Pancreas (tissue), 10 donors: Measurements from ENCODE around the gene PAQR4. TPM values are rescaled to one million over a fixed set of nuclear protein-coding genes. Genes with fewer than 3 reads are reported as not detected.

Source experiments
- ATAC-seq, 4 donors: fragments of 200-7000 bp; cut with Tn5 transposase; one replicate each; pipeline versions ENCODE4 v1.8.0 to v1.9.1; 2020; ENCODE audit warnings: mild to moderate bottlenecking in 4 of 4, moderate library complexity in 4 of 4
- DNase-seq, 6 donors: peaks; one replicate each; pipeline ENCODE4 v3.0.0-alpha.2; 2020
- FAIRE-seq: peaks from 2 replicates; lab custom pipeline; 2012; peaks lifted over from hg19 to GRCh38; lab: Jason Lieb, UNC
- H3K27ac ChIP-seq, 4 donors: fragments of 200-600 bp; sonication (generic); 1 replicate in 3 of 4; 2 replicates in 1 of 4; pipeline versions ENCODE4 v1.5.0 to v1.8.0; 2020
- H3K27me3 ChIP-seq, 4 donors: fragments of 200-600 bp; one replicate each; pipeline ENCODE4 v1.8.0; 2021
- H3K36me3 ChIP-seq, 3 donors: fragments of 200-600 bp; sonication (generic) in 1 of 3; one replicate each; pipeline versions ENCODE4 v1.5.0 to v1.8.0; 2020 to 2021
- H3K4me1 ChIP-seq, 3 donors: fragments of 200-600 bp; one replicate each; pipeline ENCODE4 v1.8.0; 2021
- H3K4me3 ChIP-seq, 4 donors: fragments of 200-600 bp; sonication (generic) in 2 of 4; one replicate each; pipeline versions ENCODE4 v1.5.0 to v1.8.0; 2020 to 2021
- H3K9me3 ChIP-seq, 4 donors: fragments of 200-600 bp; one replicate each; pipeline ENCODE4 v1.8.0; 2021
- WGBS, 2 donors: extraction: QIAGEN DNeasy Blood & Tissue Kit; methylation state at CpG; one replicate each; pipeline ENCODE4 v1.1.7; 2013; 5-methylcytosine and 5-hydroxymethylcytosine counted together
- intact Hi-C, 3 donors: fragments of 100-400 bp; cut with DNase I; formaldehyde crosslinking; loops; one replicate each; pipeline versions ENCODE4 v1.11.1 to v1.14.2; 2022
- polyA plus RNA-seq, 2 donors: library from polyadenylated mRNA; stranded (reverse); fragments of 200-250 nt; gene quantifications; one replicate each; pipeline ENCODE4 v1.2.3, GENCODE V29; 2013
- total RNA-seq, 6 donors: library from RNA; stranded (reverse); fragmentation: NEBNext Ultra II Directional in 4 of 6; extraction: Animal tissue kit (Norgen Biotek cat#: 25700) in 4 of 6; gene quantifications; one replicate each; pipeline versions ENCODE4 v1.2.1 to v1.2.4, GENCODE V29; 2021 to 2023
- TF ChIP-seq, protein P1 (sequence below), 4 donors: fragments of 200-600 bp; sonication (generic) in 3 of 4; IDR thresholded peaks; one replicate each; pipeline versions ENCODE4 v1.5.0 to v1.8.0; 2021; ENCODE audit warnings: antibody characterized with exemption in 4 of 4
- donor health status: healthy with polysubstance abuse.
- donor health status: DM: no; HTN: no; CAD: no; lungs with moderate emphysema.
- donor health status: DM: no; HTN: no; CAD: no.
- donor health status: control.
- donor health status: control.
- donor health status: Bipolar disorder and iron deficiency.
- donor health status: DM: yes; HTN: yes; CAD: no.
- donor health status: DM: no; HTN: no; CAD: no.
- donor health status: DM: no; HTN: no; CAD: no.
- donor health status: DM: yes; HTN: yes; CAD: no.

Gene PAQR4
- total and polyA plus RNA-seq, 8 donors, result 5.3 to 12.5 (median 6.6) TPM

GRCh38 chr16:3020247-3020603 is 51.1 kb downstream of the PAQR4 start, which contains the start of gene TNFRSF12A:
TNFRSF12A (plus strand) TSS chr16:3020368; CDS start chr16:3020398, 30 bp downstream.
- H3K4me1 ChIP-seq, result peaks cover 15 to 32% (median 25%) of the 10 kb centered on the region in 3 donors
- WGBS, 2 donors, result 1% methylated on average over 41 to 49 of the region's 49 CpGs
- intact Hi-C loops, result no loop called here
- DNase-seq (peak; percentile 73 to 92 (median 88)), ATAC-seq (peak; percentile 35 to 59 (median 39)), FAIRE-seq (no peak)
- peak within 1 kb of the TSS; percentile 63 to 93 (median 76) for H3K4me3 ChIP-seq
- no peaks in the 10 kb centered on the region for H3K9me3 ChIP-seq
- peak within 1 kb of the TSS; percentile 97 to 100 (median 98) for H3K27ac ChIP-seq
- peaks cover 0 to 3% (median 0%) of the 10 kb centered on the region in 3 donors for H3K36me3 ChIP-seq
- H3K27me3 ChIP-seq, result no peaks in the 10 kb centered on the region
- TF ChIP-seq, protein P1, sequence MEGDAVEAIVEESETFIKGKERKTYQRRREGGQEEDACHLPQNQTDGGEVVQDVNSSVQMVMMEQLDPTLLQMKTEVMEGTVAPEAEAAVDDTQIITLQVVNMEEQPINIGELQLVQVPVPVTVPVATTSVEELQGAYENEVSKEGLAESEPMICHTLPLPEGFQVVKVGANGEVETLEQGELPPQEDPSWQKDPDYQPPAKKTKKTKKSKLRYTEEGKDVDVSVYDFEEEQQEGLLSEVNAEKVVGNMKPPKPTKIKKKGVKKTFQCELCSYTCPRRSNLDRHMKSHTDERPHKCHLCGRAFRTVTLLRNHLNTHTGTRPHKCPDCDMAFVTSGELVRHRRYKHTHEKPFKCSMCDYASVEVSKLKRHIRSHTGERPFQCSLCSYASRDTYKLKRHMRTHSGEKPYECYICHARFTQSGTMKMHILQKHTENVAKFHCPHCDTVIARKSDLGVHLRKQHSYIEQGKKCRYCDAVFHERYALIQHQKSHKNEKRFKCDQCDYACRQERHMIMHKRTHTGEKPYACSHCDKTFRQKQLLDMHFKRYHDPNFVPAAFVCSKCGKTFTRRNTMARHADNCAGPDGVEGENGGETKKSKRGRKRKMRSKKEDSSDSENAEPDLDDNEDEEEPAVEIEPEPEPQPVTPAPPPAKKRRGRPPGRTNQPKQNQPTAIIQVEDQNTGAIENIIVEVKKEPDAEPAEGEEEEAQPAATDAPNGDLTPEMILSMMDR (IDR thresholded peaks at IDR 0.05), result no peak

- H3K9me3 ChIP-seq, result no peaks in the 10 kb centered on the region
- TF ChIP-seq, protein P1 (IDR thresholded peaks at IDR 0.05), result no peak
- peaks cover 0 to 3% (median 0%) of the 10 kb centered on the region in 3 donors for H3K36me3 ChIP-seq
- peak; percentile 53 to 62 (median 61) for ATAC-seq
- no peaks in the 10 kb centered on the region for H3K27me3 ChIP-seq
- DNase-seq, result peak; percentile 90 to 99 (median 96)
- peak overlapping the region; percentile 97 to 100 (median 98) for H3K27ac ChIP-seq
- H3K4me1 ChIP-seq, result peaks cover 15 to 32% (median 25%) of the 10 kb centered on the region in 3 donors
- intact Hi-C loops, result no loop called here
- no peak for FAIRE-seq
- WGBS, 2 donors, result 1% methylated on average over 56 to 57 of the region's 57 CpGs
- peak overlapping the region; percentile 63 to 93 (median 76) for H3K4me3 ChIP-seq
Measured at GRCh38 chr16:3020604-3021448, 51.7 kb downstream of the PAQR4 start.

DNA sequence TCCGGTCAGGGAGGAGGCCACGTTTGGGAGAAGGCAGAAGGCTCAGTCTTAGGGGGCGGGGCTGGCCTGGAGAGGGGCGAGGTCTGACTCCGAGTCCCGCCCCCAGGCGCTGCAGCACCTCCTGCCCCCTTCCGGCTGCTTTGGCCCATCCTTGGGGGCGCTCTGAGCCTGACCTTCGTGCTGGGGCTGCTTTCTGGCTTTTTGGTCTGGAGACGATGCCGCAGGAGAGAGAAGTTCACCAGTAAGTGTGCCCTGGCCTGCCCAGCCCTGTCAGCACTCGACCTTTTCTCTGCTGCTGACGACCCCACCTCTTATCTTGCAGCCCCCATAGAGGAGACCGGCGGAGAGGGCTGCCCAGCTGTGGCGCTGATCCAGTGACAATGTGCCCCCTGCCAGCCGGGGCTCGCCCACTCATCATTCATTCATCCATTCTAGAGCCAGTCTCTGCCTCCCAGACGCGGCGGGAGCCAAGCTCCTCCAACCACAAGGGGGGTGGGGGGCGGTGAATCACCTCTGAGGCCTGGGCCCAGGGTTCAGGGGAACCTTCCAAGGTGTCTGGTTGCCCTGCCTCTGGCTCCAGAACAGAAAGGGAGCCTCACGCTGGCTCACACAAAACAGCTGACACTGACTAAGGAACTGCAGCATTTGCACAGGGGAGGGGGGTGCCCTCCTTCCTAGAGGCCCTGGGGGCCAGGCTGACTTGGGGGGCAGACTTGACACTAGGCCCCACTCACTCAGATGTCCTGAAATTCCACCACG is 52.5 kb downstream of the PAQR4 start:
- peak overlapping the region; percentile 63 to 93 (median 76) for H3K4me3 ChIP-seq
- ATAC-seq (peak; percentile 30 to 59 (median 44)), DNase-seq (peak; percentile 83 to 92 (median 84)), FAIRE-seq (no peak)
- intact Hi-C loops, result no loop called here
- H3K27me3 ChIP-seq, result no peaks in the 10 kb centered on the region
- TF ChIP-seq, protein P1 (IDR thresholded peaks at IDR 0.05), result peak in 3 of 4 donors; percentile 1 to 19 (median 15)
- H3K9me3 ChIP-seq, result no peaks in the 10 kb centered on the region
- H3K36me3 ChIP-seq, result peaks cover 0 to 4% (median 3%) of the 10 kb centered on the region in 3 donors
- peaks cover 15 to 32% (median 25%) of the 10 kb centered on the region in 3 donors for H3K4me1 ChIP-seq
- peak overlapping the region; percentile 97 to 100 (median 98) for H3K27ac ChIP-seq
- WGBS, 2 donors, result 12 to 17% methylated on average over 20 to 25 of the region's 25 CpGs

DNA sequence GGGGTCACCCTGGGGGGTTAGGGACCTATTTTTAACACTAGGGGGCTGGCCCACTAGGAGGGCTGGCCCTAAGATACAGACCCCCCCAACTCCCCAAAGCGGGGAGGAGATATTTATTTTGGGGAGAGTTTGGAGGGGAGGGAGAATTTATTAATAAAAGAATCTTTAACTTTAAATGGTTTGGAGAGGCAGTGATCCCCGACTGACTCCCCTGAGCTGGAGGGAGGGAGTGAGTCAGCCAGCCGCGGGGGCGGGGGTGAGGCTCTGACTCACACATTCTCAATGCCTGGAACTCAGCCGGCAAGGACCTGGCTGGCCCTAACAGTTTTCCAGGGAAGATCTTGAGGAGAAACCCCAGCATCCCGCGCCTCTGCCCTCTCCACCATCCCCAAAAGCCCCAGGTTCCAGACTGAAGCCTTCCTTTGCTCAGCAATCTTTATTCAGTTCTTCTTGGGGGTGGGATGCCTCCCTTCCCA is 53.1 kb downstream of the PAQR4 start:
- DNase-seq (peak; percentile 86 to 93 (median 91)), ATAC-seq (peak; percentile 36 to 62 (median 44)), FAIRE-seq (peak; percentile 17)
- peak overlapping the region; percentile 97 to 100 (median 98) for H3K27ac ChIP-seq
- 15 to 19% methylated on average over 8 of the region's 8 CpGs for WGBS, 2 donors
- peaks cover 0 to 5% (median 3%) of the 10 kb centered on the region in 3 donors for H3K36me3 ChIP-seq
- H3K4me1 ChIP-seq, result peaks cover 15 to 32% (median 25%) of the 10 kb centered on the region in 3 donors
- no peaks in the 10 kb centered on the region for H3K9me3 ChIP-seq
- H3K27me3 ChIP-seq, result no peaks in the 10 kb centered on the region
- TF ChIP-seq, protein P1 (IDR thresholded peaks at IDR 0.05), result no peak
- peak overlapping the region in 3 of 4 donors; percentile 64 to 93 (median 87) for H3K4me3 ChIP-seq
- intact Hi-C loops, result no loop called here
